CD14-positive monocyte (primary cell): ENCODE data around the gene RERE. TPM values are rescaled to one million over a fixed set of nuclear protein-coding genes. Genes with fewer than 3 reads are reported as not detected.

Experiments used
- DNase-seq, 3 donors: peaks; one replicate each; pipeline ENCODE4 v3.0.0-alpha.2; 2011 to 2022
- H2AFZ ChIP-seq: 2 replicates; pipeline ENCODE4 v1.6.0; 2012; ENCODE audit warnings: mild to moderate bottlenecking, low read depth, low read length, inconsistent platforms; ENCODE audit not compliant: insufficient read depth, poor library complexity, severe bottlenecking
- H3K27ac ChIP-seq, 2 donors: 1 replicate in 1 of 2; 2 replicates in 1 of 2; pipeline ENCODE4 v1.5.1; 2012 to 2013; ENCODE audit warnings: low read length in 2 of 2, control low read depth in 1 of 2, inconsistent platforms in 1 of 2, low read depth in 1 of 2, mild to moderate bottlenecking in 1 of 2
- H3K27me3 ChIP-seq, 2 donors: one replicate each; pipeline versions ENCODE4 v1.6.0 to v1.6.1; 2011 to 2013; ENCODE audit warnings: low read length in 2 of 2; ENCODE audit not compliant: control insufficient read depth in 2 of 2, insufficient read depth in 2 of 2
- H3K36me3 ChIP-seq, 2 donors: replicated peaks in 1 of 2; 1 replicate in 1 of 2; 2 replicates in 1 of 2; pipeline versions ENCODE4 v1.5.1 to v1.6.1; 2012 to 2013; ENCODE audit warnings: low read length in 2 of 2, control low read depth in 1 of 2, inconsistent platforms in 1 of 2, mild to moderate bottlenecking in 1 of 2; ENCODE audit not compliant: insufficient read depth in 2 of 2, control insufficient read depth in 1 of 2
- H3K4me1 ChIP-seq, 2 donors: 1 replicate in 1 of 2; 2 replicates in 1 of 2; pipeline versions ENCODE4 v1.5.1 to v1.6.1; 2012 to 2013; ENCODE audit warnings: low read length in 2 of 2, control low read depth in 1 of 2, inconsistent platforms in 1 of 2, mild to moderate bottlenecking in 1 of 2, moderate library complexity in 1 of 2; ENCODE audit not compliant: insufficient read depth in 2 of 2, control insufficient read depth in 1 of 2
- H3K4me2 ChIP-seq: replicated peaks from 2 replicates; pipeline ENCODE3; 2012; ENCODE audit warnings: low read length, moderate library complexity, mild to moderate bottlenecking; ENCODE audit not compliant: poor library complexity, severe bottlenecking; ENCODE audit errors: extremely low read depth
- H3K4me3 ChIP-seq, 3 experiments: fragments of 200-600 bp in 1 of 3; sonication (generic) in 1 of 3; replicated peaks in 1 of 3; 1 replicate in 2 of 3; 2 replicates in 1 of 3; pipeline ENCODE4 v1.5.1; 2011 to 2013; ENCODE audit warnings: low read length in 3 of 3, mild to moderate bottlenecking in 3 of 3, control low read depth in 2 of 3, low read depth in 2 of 3, inconsistent platforms in 1 of 3, moderate library complexity in 1 of 3
- H3K79me2 ChIP-seq: 2 replicates; pipeline ENCODE4 v1.6.0; 2012; ENCODE audit warnings: mild to moderate bottlenecking, control low read depth, inconsistent platforms, low read length, moderate library complexity; ENCODE audit not compliant: insufficient read depth
- H3K9ac ChIP-seq: 2 replicates; pipeline ENCODE4 v1.6.0; 2017; ENCODE audit warnings: low read length, mild to moderate bottlenecking; ENCODE audit not compliant: insufficient read depth, poor library complexity, severe bottlenecking
- H3K9me3 ChIP-seq, 2 donors: replicated peaks in 1 of 2; 1 replicate in 1 of 2; 2 replicates in 1 of 2; pipeline versions ENCODE4 v1.5.1 to v1.6.1; 2012 to 2013; ENCODE audit warnings: low read length in 2 of 2, control low read depth in 1 of 2; ENCODE audit not compliant: control insufficient read depth in 1 of 2, insufficient read depth in 1 of 2
- H4K20me1 ChIP-seq: 2 replicates; pipeline ENCODE4 v1.6.0; 2012; ENCODE audit warnings: mild to moderate bottlenecking, low read length, control low read depth, moderate library complexity; ENCODE audit not compliant: insufficient read depth
- H3K27ac Mint-ChIP-seq, 7 donors: one replicate each; pipeline ENCODE4 v1.8.0; 2020; ENCODE audit warnings: mild to moderate bottlenecking in 7 of 7, mixed read lengths in 7 of 7, moderate library complexity in 6 of 7, inconsistent platforms in 2 of 7
- H3K27me3 Mint-ChIP-seq, 3 donors: one replicate each; pipeline ENCODE4 v1.8.0; 2021 to 2022; ENCODE audit warnings: low read depth in 3 of 3, mild to moderate bottlenecking in 3 of 3, mixed read lengths in 3 of 3, moderate library complexity in 3 of 3, inconsistent platforms in 1 of 3
- H3K36me3 Mint-ChIP-seq, 2 donors: one replicate each; pipeline ENCODE4 v1.8.0; 2020; ENCODE audit warnings: mixed read lengths in 2 of 2, inconsistent platforms in 1 of 2, mild to moderate bottlenecking in 1 of 2
- H3K4me1 Mint-ChIP-seq: one replicate; pipeline ENCODE4 v1.8.0; 2020; ENCODE audit warnings: mild to moderate bottlenecking, mixed read lengths
- H3K4me3 Mint-ChIP-seq, 2 donors: one replicate each; pipeline ENCODE4 v1.8.0; 2020; ENCODE audit warnings: mild to moderate bottlenecking in 2 of 2, mixed read lengths in 2 of 2, moderate library complexity in 1 of 2
- H3K9me3 Mint-ChIP-seq, 7 donors: one replicate each; pipeline ENCODE4 v1.8.0; 2020 to 2022; ENCODE audit warnings: mixed read lengths in 7 of 7, mild to moderate bottlenecking in 6 of 7, moderate library complexity in 6 of 7, inconsistent platforms in 2 of 7
- WGBS: methylation state at CpG from one replicate; pipeline ENCODE4 v1.1.5; 2013; ENCODE audit warnings: missing lambda C conversion rate; ENCODE audit not compliant: insufficient coverage; 5-methylcytosine and 5-hydroxymethylcytosine counted together
- intact Hi-C, 2 donors: fragments of 100-400 bp; cut with micrococcal nuclease; formaldehyde crosslinking; loops; one replicate each; pipeline versions ENCODE4 v1.15.0 to v1.15.1; 2023
- polyA plus RNA-seq, 3 donors: library from polyadenylated mRNA; depleted of rRNA in 1 of 3; unstranded in 2 of 3; stranded (reverse) in 1 of 3; fragments of 300-500 nt in 2 of 3; fragments of >200 nt in 1 of 3; fragmentation: Illumina TruSeq in 2 of 3; gene quantifications; 1 replicate in 2 of 3; 2 replicates in 1 of 3; pipeline ENCODE4 v1.2.3, GENCODE V29; 2012 to 2021
- TF ChIP-seq, protein P1 (sequence below): fragments of 200-600 bp; IDR thresholded peaks from one replicate; pipeline ENCODE4 v1.8.0; 2022; ENCODE audit warnings: antibody characterized with exemption, mild to moderate bottlenecking

RERE gene
- polyA plus RNA-seq, 3 donors = 1.2 to 19.4 (median 3.8) TPM

DNA sequence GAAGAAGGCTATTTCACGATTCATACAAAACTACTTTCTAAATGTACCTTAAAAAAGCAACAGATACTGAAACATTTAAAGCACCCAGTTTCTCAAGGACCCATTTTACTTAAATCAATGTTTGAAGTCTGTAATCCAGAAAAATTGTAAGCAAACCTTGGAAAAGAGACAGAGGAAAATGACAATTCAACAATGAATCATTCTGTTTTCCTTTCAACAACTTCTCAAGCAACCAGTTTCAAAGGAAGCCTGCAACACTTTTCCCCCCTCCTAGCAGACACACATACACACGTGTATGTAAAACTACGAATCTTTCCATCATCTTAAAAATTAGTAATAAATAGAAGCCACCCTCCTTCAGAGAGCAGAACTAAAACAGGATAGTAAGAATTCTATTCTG lies 1.2 kb downstream of the RERE start:
- H3K36me3 ChIP-seq = no peaks in the 10 kb centered on the region
- intact Hi-C loops = no loop called here
- H3K4me1 Mint-ChIP-seq = peaks cover 32% of the 10 kb centered on the region
- DNase-seq = no peak
- TF ChIP-seq, protein P1, sequence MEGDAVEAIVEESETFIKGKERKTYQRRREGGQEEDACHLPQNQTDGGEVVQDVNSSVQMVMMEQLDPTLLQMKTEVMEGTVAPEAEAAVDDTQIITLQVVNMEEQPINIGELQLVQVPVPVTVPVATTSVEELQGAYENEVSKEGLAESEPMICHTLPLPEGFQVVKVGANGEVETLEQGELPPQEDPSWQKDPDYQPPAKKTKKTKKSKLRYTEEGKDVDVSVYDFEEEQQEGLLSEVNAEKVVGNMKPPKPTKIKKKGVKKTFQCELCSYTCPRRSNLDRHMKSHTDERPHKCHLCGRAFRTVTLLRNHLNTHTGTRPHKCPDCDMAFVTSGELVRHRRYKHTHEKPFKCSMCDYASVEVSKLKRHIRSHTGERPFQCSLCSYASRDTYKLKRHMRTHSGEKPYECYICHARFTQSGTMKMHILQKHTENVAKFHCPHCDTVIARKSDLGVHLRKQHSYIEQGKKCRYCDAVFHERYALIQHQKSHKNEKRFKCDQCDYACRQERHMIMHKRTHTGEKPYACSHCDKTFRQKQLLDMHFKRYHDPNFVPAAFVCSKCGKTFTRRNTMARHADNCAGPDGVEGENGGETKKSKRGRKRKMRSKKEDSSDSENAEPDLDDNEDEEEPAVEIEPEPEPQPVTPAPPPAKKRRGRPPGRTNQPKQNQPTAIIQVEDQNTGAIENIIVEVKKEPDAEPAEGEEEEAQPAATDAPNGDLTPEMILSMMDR = no peak
- no CpG with 5 or more reads among the region's 3 CpGs for WGBS
- H3K4me2 ChIP-seq = peak overlapping the region; percentile 85
- H3K27me3 Mint-ChIP-seq = peaks cover 0 to 2% (median 1%) of the 10 kb centered on the region in 3 donors
- no peaks in the 10 kb centered on the region for H3K9me3 ChIP-seq
- H3K9me3 Mint-ChIP-seq = no peaks in the 10 kb centered on the region
- no peaks in the 10 kb centered on the region for H3K27me3 ChIP-seq
- H2AFZ ChIP-seq = peak overlapping the region; percentile 93
- no peaks in the 10 kb centered on the region for H3K36me3 Mint-ChIP-seq
- peaks cover 26% of the 10 kb centered on the region for H3K79me2 ChIP-seq
- H3K4me1 ChIP-seq = peaks cover 17 to 30% of the 10 kb centered on the region in 2 donors
- peak overlapping the region; percentile 91 to 96 for H3K4me3 Mint-ChIP-seq
- peak overlapping the region; percentile 93 for H3K9ac ChIP-seq
- peak overlapping the region; percentile 90 to 98 (median 95) for H3K4me3 ChIP-seq
- H3K27ac ChIP-seq = peak overlapping the region in 1 of 2 donors; percentile 93
- no peaks in the 10 kb centered on the region for H4K20me1 ChIP-seq
- peak overlapping the region in 6 of 7 donors; percentile 91 to 98 (median 96) for H3K27ac Mint-ChIP-seq

DNA sequence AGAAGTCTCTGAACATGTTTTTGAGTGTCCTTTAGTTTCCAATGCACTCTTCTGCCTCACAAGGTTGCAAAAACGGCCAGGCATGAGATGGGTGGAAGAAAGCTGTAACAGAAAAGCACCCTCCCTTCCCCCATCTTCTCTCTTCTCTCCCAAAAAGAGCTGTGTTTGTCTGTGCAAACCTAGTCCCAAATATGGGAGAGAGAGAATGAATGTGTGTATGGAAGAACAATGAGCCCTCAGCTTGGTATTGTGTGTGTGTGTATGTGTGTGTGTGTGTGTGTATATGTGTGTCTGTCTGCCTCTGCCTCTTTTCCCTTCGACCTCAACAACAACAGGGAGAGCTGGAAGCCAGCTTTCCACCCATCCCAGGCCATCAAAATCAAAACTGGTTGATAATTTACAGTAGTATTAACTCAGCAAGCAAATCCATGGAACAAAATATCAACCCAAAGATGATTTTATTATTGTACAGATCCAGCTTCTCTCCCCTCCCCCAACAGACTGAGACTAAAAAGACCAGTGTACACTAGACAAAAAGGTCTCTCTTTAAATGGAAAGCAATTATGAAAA lies 1.8 kb downstream of the RERE start:
- no CpG with 5 or more reads among the region's 2 CpGs for WGBS
- Histone ChIP-seq H3K27ac (no peak overlapping the region), H2AFZ (peak overlapping the region; percentile 93), H3K9me3 (no peaks in the 10 kb centered on the region), H4K20me1 (no peaks in the 10 kb centered on the region), H3K4me1 (peaks cover 17 to 30% of the 10 kb centered on the region in 2 donors), H3K4me2 (peak overlapping the region; percentile 85), H3K79me2 (peaks cover 32% of the 10 kb centered on the region), H3K36me3 (no peaks in the 10 kb centered on the region), H3K27me3 (no peaks in the 10 kb centered on the region), H3K4me3 (peak overlapping the region in 1 of 3 experiments; percentile 22), H3K9ac (no peak overlapping the region)
- no peak for DNase-seq
- intact Hi-C loops = no loop called here
- Mint-ChIP-seq H3K36me3 (no peaks in the 10 kb centered on the region), H3K9me3 (no peaks in the 10 kb centered on the region), H3K27ac (peak overlapping the region in 2 of 7 donors; percentile 54 to 76), H3K4me3 (peak overlapping the region in 1 of 2 donors; percentile 5), H3K27me3 (peaks cover 0 to 2% (median 1%) of the 10 kb centered on the region in 3 donors), H3K4me1 (peaks cover 28% of the 10 kb centered on the region)
- TF ChIP-seq, protein P1 = no peak
